Peyer's patch (tissue), 4 donors: ENCODE measurements around the gene LIME1. TPM values are rescaled to one million over a fixed set of nuclear protein-coding genes. Genes with fewer than 3 reads are reported as not detected.

Source experiments
- DNase-seq, 3 donors: peaks; one replicate each; pipeline ENCODE4 v3.0.0-alpha.2; 2017 to 2019
- H3K27ac ChIP-seq, 4 donors: fragments of 200-600 bp; sonication (generic); one replicate each; pipeline ENCODE4 v1.5.1; 2016 to 2019
- H3K27me3 ChIP-seq, 2 donors: fragments of 200-600 bp; sonication (generic); one replicate each; pipeline ENCODE4 v1.5.1; 2019
- H3K36me3 ChIP-seq, 3 donors: fragments of 200-600 bp; sonication (generic); one replicate each; pipeline ENCODE4 v1.5.1; 2016 to 2019
- H3K4me1 ChIP-seq, 4 donors: fragments of 200-600 bp; sonication (generic); one replicate each; pipeline ENCODE4 v1.5.1; 2016 to 2019
- H3K4me3 ChIP-seq, 4 donors: fragments of 200-600 bp; sonication (generic); 1 replicate in 3 of 4; 2 replicates in 1 of 4; pipeline ENCODE4 v1.5.1; 2016 to 2019; ENCODE audit warnings: mild to moderate bottlenecking in 1 of 4
- H3K9me3 ChIP-seq, 4 donors: fragments of 200-600 bp; sonication (generic); one replicate each; pipeline ENCODE4 v1.5.1; 2016 to 2019; ENCODE audit warnings: mild to moderate bottlenecking in 1 of 4
- POLR2A ChIP-seq, 2 donors: fragments of 450-650 bp; IDR thresholded peaks; one replicate each; pipeline ENCODE4 v1.5.1; 2017; ENCODE audit warnings: antibody characterized with exemption in 2 of 2, mild to moderate bottlenecking in 2 of 2, moderate library complexity in 2 of 2
- small RNA-seq, 2 donors: library from RNA; depleted of rRNA; stranded (forward); fragments of <200 nt; gene quantifications; one replicate each; pipeline ENCODE3, GENCODE V24; 2016
- total RNA-seq, 4 donors: library from RNA; depleted of rRNA; stranded (reverse); fragments of >200 nt; gene quantifications; one replicate each; pipeline ENCODE4 v1.1.0, GENCODE V29; 2016
- TF ChIP-seq, protein P1 (sequence below), 6 experiments: fragments of 450-650 bp in 4 of 6; fragments of 200-600 bp in 2 of 6; sonication (generic) in 1 of 6; IDR thresholded peaks; one replicate each; pipeline ENCODE4 v1.5.1; 2017 to 2019; ENCODE audit warnings: antibody characterized with exemption in 6 of 6, mild to moderate bottlenecking in 3 of 6, moderate library complexity in 1 of 6

The LIME1 gene
- total RNA-seq, 4 donors from 2014 or later, result 32.6 to 55.3 (median 41.0) TPM

DNA sequence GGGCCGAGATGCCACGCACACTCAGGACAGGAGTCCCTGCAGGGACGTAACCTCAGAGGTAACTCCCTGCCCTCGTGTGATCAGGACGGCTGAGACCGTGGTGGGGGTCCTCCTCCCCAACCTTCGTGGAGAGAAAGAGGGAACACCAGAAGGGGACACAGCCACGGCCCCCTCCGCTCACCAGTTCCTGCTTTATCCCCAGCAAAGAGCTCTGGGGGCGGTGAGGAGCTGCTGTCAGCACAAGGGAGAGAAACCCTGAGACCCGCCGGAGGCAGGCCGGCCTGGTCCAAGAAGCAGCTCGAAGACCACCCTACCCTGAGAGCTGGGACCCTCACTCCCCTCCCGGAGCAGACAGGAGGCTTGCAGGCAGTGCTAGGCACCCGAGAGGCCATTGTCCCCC is 47.5 kb downstream of the LIME1 start:
- DNase-seq, result no peak
- no peak overlapping the region for H3K4me3 ChIP-seq
- H3K4me1 ChIP-seq, result no peaks in the 10 kb centered on the region
- H3K27me3 ChIP-seq, result no peaks in the 10 kb centered on the region
- H3K27ac ChIP-seq, result no peak overlapping the region
- no peaks in the 10 kb centered on the region for H3K36me3 ChIP-seq
- TF ChIP-seq POLR2A (IDR thresholded peaks at IDR 0.05), result no peak
- TF ChIP-seq, protein P1, sequence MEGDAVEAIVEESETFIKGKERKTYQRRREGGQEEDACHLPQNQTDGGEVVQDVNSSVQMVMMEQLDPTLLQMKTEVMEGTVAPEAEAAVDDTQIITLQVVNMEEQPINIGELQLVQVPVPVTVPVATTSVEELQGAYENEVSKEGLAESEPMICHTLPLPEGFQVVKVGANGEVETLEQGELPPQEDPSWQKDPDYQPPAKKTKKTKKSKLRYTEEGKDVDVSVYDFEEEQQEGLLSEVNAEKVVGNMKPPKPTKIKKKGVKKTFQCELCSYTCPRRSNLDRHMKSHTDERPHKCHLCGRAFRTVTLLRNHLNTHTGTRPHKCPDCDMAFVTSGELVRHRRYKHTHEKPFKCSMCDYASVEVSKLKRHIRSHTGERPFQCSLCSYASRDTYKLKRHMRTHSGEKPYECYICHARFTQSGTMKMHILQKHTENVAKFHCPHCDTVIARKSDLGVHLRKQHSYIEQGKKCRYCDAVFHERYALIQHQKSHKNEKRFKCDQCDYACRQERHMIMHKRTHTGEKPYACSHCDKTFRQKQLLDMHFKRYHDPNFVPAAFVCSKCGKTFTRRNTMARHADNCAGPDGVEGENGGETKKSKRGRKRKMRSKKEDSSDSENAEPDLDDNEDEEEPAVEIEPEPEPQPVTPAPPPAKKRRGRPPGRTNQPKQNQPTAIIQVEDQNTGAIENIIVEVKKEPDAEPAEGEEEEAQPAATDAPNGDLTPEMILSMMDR (IDR thresholded peaks at IDR 0.05), result no peak
- H3K9me3 ChIP-seq, result no peaks in the 10 kb centered on the region

DNA sequence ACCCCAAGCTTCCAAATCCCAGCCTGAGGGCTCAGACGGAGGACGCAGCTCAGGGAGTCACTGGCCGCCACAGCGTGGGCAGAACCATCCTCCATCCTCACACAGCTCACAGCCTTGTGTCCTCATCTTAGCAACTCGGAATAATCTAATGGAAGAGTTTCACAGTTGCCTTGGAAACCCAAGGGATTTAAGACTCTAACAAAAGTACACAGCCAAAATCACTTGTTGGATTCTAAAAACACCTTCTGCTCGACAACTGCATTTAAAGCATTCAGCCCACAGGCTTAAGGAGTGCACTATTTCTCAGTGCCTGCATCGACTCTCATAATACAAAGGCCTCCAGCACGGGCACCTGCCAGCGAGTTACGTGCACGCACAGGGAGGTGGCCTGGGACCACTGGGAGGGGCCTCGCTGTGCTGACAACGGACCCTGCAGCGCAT is 49.2 kb downstream of the LIME1 start:
- Histone ChIP-seq H3K36me3 (peaks cover 0 to 9% (median 0%) of the 10 kb centered on the region in 3 donors), H3K27me3 (no peaks in the 10 kb centered on the region), H3K4me1 (no peaks in the 10 kb centered on the region), H3K9me3 (no peaks in the 10 kb centered on the region), H3K27ac (no peak overlapping the region), H3K4me3 (no peak overlapping the region)
- no peak for DNase-seq
- no peak for TF ChIP-seq POLR2A (IDR thresholded peaks at IDR 0.05)
- TF ChIP-seq, protein P1 (IDR thresholded peaks at IDR 0.05), result no peak

DNA sequence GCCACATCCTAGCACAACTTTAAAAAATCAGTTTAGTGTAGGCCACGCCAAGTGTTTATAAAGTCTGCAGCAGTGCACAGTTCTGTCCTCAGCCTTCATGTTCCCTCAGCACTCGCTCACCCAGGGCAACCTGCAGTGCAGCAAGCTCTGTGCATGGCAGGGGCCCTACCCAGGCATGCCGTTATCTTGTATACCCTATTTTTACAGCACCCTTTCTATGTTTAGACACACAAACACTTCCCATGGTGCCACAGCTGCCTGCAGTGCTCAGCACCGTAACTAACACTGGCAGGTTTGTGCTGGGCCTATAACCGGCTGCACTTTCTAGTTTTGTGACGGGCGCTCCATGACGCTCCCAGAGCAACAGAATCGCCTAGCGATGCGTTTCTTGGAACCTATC is 50.8 kb downstream of the LIME1 start:
- Histone ChIP-seq H3K36me3 (peaks cover 0 to 9% (median 0%) of the 10 kb centered on the region in 3 donors), H3K4me1 (no peaks in the 10 kb centered on the region), H3K27ac (no peak overlapping the region), H3K4me3 (no peak overlapping the region), H3K9me3 (no peaks in the 10 kb centered on the region), H3K27me3 (no peaks in the 10 kb centered on the region)
- DNase-seq, result no peak
- TF ChIP-seq, protein P1 (IDR thresholded peaks at IDR 0.05), result no peak
- no peak for TF ChIP-seq POLR2A (IDR thresholded peaks at IDR 0.05)

DNA sequence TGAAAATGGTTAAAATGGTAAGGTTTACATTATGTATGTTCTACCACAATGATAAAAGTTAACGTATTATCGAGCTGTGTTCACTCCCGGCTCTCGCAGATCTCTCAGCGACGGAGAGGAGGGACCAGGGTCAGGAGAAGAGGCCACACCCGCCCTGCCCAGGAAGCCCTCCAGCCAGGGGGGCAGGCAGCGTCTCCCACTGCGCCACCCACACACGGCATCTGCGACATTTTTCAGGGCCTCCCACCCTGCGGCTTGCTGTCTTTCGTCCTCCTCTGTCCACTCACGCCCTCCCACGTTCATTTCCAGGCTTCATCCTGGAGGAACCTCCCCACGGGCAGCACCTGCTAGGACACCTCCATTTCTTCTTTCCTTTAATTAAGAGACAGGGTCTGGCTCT is 51.3 kb downstream of the LIME1 start:
- no peak overlapping the region for H3K27ac ChIP-seq

More for the DNA sequence above, 51.3 kb downstream of the LIME1 start:
- no peak overlapping the region for H3K4me3 ChIP-seq
- no peak for TF ChIP-seq POLR2A (IDR thresholded peaks at IDR 0.05)
- TF ChIP-seq, protein P1 (IDR thresholded peaks at IDR 0.05), result no peak
- H3K27me3 ChIP-seq, result no peaks in the 10 kb centered on the region
- H3K4me1 ChIP-seq, result no peaks in the 10 kb centered on the region
- no peaks in the 10 kb centered on the region for H3K9me3 ChIP-seq
- DNase-seq, result no peak
- H3K36me3 ChIP-seq, result peaks cover 0 to 9% (median 0%) of the 10 kb centered on the region in 3 donors

Small RNA genes lying within 50 kb of the gene (small RNA-seq; reads per million reads assigned to genes)
- 0 reads per million in 2 donors for gene LIME1
- gene TNFRSF6B, result 0 reads per million in 2 donors

Other genes with a start within 250 kb of the LIME1 start
- 1 to 10 TPM in 3 of 4 donors, under 1 TPM in 1; 0.67 to 3.3 (median 2.1) TPM for gene EEF1A2, start 237.6 kb upstream of the LIME1 start, total RNA-seq
- 100 to 1,000 TPM in 3 of 4 donors, 10 to 100 TPM in 1; 94.1 to 435 (median 193) TPM for gene PPDPF, start 215.9 kb upstream of the LIME1 start, total RNA-seq
- gene PTK6, start 199.3 kb upstream of the LIME1 start, total RNA-seq, result 100 to 1,000 TPM in 1 of 4 donors, 10 to 100 TPM in 2, 1 to 10 TPM in 1; 8.3 to 109 (median 84.5) TPM
- not detected for gene SRMS, start 188.9 kb upstream of the LIME1 start, total RNA-seq
- gene FNDC11, start 182.5 kb upstream of the LIME1 start, total RNA-seq, result under 1 TPM in 1 of 4 donors, not detected in 3; 0.67 TPM
- gene HELZ2, start 162.4 kb upstream of the LIME1 start, total RNA-seq, result 10 to 100 TPM; 32.2 to 42.0 (median 38.4) TPM
- 10 to 100 TPM; 13.8 to 24.5 (median 17.1) TPM for gene GMEB2, start 109.6 kb upstream of the LIME1 start, total RNA-seq
- 10 to 100 TPM in 1 of 4 donors, 1 to 10 TPM in 3; 3.4 to 23.1 (median 5.6) TPM for gene STMN3, start 83.2 kb upstream of the LIME1 start, total RNA-seq
- 10 to 100 TPM; 25.6 to 61.1 (median 30.2) TPM for gene RTEL1, start 78.4 kb upstream of the LIME1 start, total RNA-seq
- gene TNFRSF6B, start 40.0 kb upstream of the LIME1 start, total RNA-seq, result 1 to 10 TPM in 3 of 4 donors, not detected in 1; 2.1 to 4.2 (median 2.7) TPM
- 10 to 100 TPM; 39.1 to 67.6 (median 46.3) TPM for gene ARFRP1, start 28.7 kb upstream of the LIME1 start, total RNA-seq
- gene ZGPAT, start 28.6 kb upstream of the LIME1 start, total RNA-seq, result 10 to 100 TPM; 48.9 to 67.7 (median 54.7) TPM
- gene SLC2A4RG, start 3.1 kb downstream of the LIME1 start, total RNA-seq, result 10 to 100 TPM; 34.2 to 54.5 (median 40.4) TPM
- gene ZBTB46, start 94.6 kb downstream of the LIME1 start, total RNA-seq, result 10 to 100 TPM in 1 of 4 donors, 1 to 10 TPM in 3; 1.9 to 33.0 (median 4.4) TPM
- not detected for gene ABHD16B, start 124.8 kb downstream of the LIME1 start, total RNA-seq
- gene TPD52L2, start 128.6 kb downstream of the LIME1 start, total RNA-seq, result 10 to 100 TPM; 59.4 to 78.7 (median 65.1) TPM
- gene DNAJC5, start 158.5 kb downstream of the LIME1 start, total RNA-seq, result 100 to 1,000 TPM in 3 of 4 donors, 10 to 100 TPM in 1; 41.3 to 137 (median 113) TPM
- gene UCKL1, start 219.8 kb downstream of the LIME1 start, total RNA-seq, result 100 to 1,000 TPM in 3 of 4 donors, 10 to 100 TPM in 1; 70.4 to 189 (median 136) TPM
- gene ZNF512B, start 233.3 kb downstream of the LIME1 start, total RNA-seq, result 1 to 10 TPM; 5.8 to 7.4 (median 6.4) TPM
- 10 to 100 TPM in 3 of 4 donors, 1 to 10 TPM in 1; 1.7 to 14.3 (median 11.1) TPM for gene SAMD10, start 243.0 kb downstream of the LIME1 start, total RNA-seq
- 10 to 100 TPM; 49.6 to 95.7 (median 64.2) TPM for gene PRPF6, start 244.5 kb downstream of the LIME1 start, total RNA-seq